Epithelial cell of prostate (primary cell): ENCODE measurements around the gene LMNA.
"Not testable (repeated sequence)": the region's sequence is repeated elsewhere in the genome, so short reads cannot be mapped to it uniquely, and the experiment has no call there.

ENCODE experiments used
- DNase-seq: peaks from one replicate; pipeline ENCODE4 v3.0.0-alpha.2; 2011; ENCODE audit warnings: low read depth, low spot score
- H3K27ac ChIP-seq: fragments of 450-650 bp; 2 replicates; pipeline ENCODE4 v1.5.1; 2017; ENCODE audit warnings: mild to moderate bottlenecking

The LMNA gene

GRCh38 chr1:156154317-156154749 is 39.8 kb downstream of the LMNA start:
- peak overlapping the region; percentile 41 for H3K27ac ChIP-seq
- no peak for DNase-seq

- no peak for DNase-seq
- H3K27ac ChIP-seq: no peak overlapping the region
Observed at GRCh38 chr1:156155756-156156510, 41.4 kb downstream of the LMNA start.

- H3K27ac ChIP-seq: no peak overlapping the region
- no peak for DNase-seq
Observed at GRCh38 chr1:156157506-156157905, 43.0 kb downstream of the LMNA start.

GRCh38 chr1:156157966-156158365 is 43.5 kb downstream of the LMNA start:
- H3K27ac ChIP-seq: no peak overlapping the region
- no peak for DNase-seq

GRCh38 chr1:156160000-156160742 is 45.7 kb downstream of the LMNA start:
- no peak overlapping the region for H3K27ac ChIP-seq
- no peak for DNase-seq

- DNase-seq: no peak
- H3K27ac ChIP-seq: no peak overlapping the region
Observed at GRCh38 chr1:156160743-156161171, 46.2 kb downstream of the LMNA start.

- H3K27ac ChIP-seq: no peak overlapping the region
- DNase-seq: no peak
Observed at GRCh38 chr1:156162430-156163037, 48.0 kb downstream of the LMNA start.

- no peak for DNase-seq
Observed at GRCh38 chr1:156163712-156164111, 49.2 kb downstream of the LMNA start.

GRCh38 chr1:156164125-156164831 is 49.8 kb downstream of the LMNA start:
- DNase-seq: no peak
- no peak overlapping the region for H3K27ac ChIP-seq

More at GRCh38 chr1:156163712-156164111, 49.2 kb downstream of the LMNA start:
- no peak overlapping the region for H3K27ac ChIP-seq

- H3K27ac ChIP-seq: no peak overlapping the region
- DNase-seq: no peak
Observed at GRCh38 chr1:156165083-156165482, 50.6 kb downstream of the LMNA start.

GRCh38 chr1:156167536-156167935 is 53.0 kb downstream of the LMNA start:
- no peak for DNase-seq
- no peak overlapping the region for H3K27ac ChIP-seq

- DNase-seq: no peak
- H3K27ac ChIP-seq: no peak overlapping the region
Observed at GRCh38 chr1:156172696-156173470, 58.4 kb downstream of the LMNA start.

GRCh38 chr1:156176610-156177210 is 62.2 kb downstream of the LMNA start:
- no peak overlapping the region for H3K27ac ChIP-seq
- DNase-seq: no peak

- peak overlapping the region; percentile 78 for H3K27ac ChIP-seq
- no peak for DNase-seq
Observed at GRCh38 chr1:156177919-156178654, 63.6 kb downstream of the LMNA start.

GRCh38 chr1:156180471-156180870 is 66.0 kb downstream of the LMNA start:
- no peak for DNase-seq
- H3K27ac ChIP-seq: peak overlapping the region; percentile 78

GRCh38 chr1:156181391-156181924 is 66.9 kb downstream of the LMNA start:
- peak overlapping the region; percentile 10 for H3K27ac ChIP-seq
- DNase-seq: not testable (repeated sequence)

- DNase-seq, H3K27ac ChIP-seq: not testable (repeated sequence)
Observed at GRCh38 chr1:156182010-156182779, 67.7 kb downstream of the LMNA start.
